ENCODE results near the gene CTPS1.

- TF ChIP-seq USF2 (IDR thresholded peaks at IDR 0.05) (no peak), SREBF2 (IDR thresholded peaks at IDR 0.05) (no peak)
These were observed 66.2 kb downstream of the CTPS1 start for GRCh38 chr1:41045740-41046139.

Data from A549 (cell line).